DOHH2 (cell line): Measurements from ENCODE around the gene SDCBP2.

Source experiments
- H3F3A ChIP-seq: fragments of 200-600 bp; sonication (generic), shearing (Covaris generic); 2 replicates; pipeline ENCODE4 v1.6.0; 2016; ENCODE audit warnings: antibody characterized with exemption, mild to moderate bottlenecking; ENCODE audit not compliant: control insufficient read depth, insufficient read depth
- H3K27ac ChIP-seq: fragments of 200-600 bp; sonication (generic); 2 replicates; pipeline ENCODE4 v1.5.1; 2014; ENCODE audit warnings: low read depth, mild to moderate bottlenecking, low read length, moderate library complexity
- H3K27me3 ChIP-seq: fragments of 200-600 bp; sonication (generic); 2 replicates; pipeline ENCODE4 v1.6.1; 2014; ENCODE audit warnings: mild to moderate bottlenecking, low read length, mixed read lengths; ENCODE audit not compliant: control insufficient read depth
- H3K36me3 ChIP-seq: fragments of 200-600 bp; sonication (generic); 2 replicates; pipeline ENCODE4 v1.6.1; 2014; ENCODE audit warnings: mild to moderate bottlenecking, low read length, moderate library complexity, mixed read lengths; ENCODE audit not compliant: control insufficient read depth
- H3K4me1 ChIP-seq: fragments of 200-600 bp; sonication (generic); 2 replicates; pipeline ENCODE4 v1.6.1; 2014; ENCODE audit warnings: mild to moderate bottlenecking, low read length, mixed read lengths; ENCODE audit not compliant: control insufficient read depth
- H3K4me2 ChIP-seq: fragments of 200-600 bp; sonication (generic); 2 replicates; pipeline ENCODE4 v1.6.0; 2014; ENCODE audit warnings: mild to moderate bottlenecking, low read length, moderate library complexity
- H3K4me3 ChIP-seq: fragments of 200-600 bp; sonication (generic); 2 replicates; pipeline ENCODE4 v1.5.1; 2014; ENCODE audit warnings: mild to moderate bottlenecking, low read length, mixed read lengths
- H3K79me2 ChIP-seq: fragments of 200-600 bp; sonication (generic); 2 replicates; pipeline ENCODE4 v1.6.1; 2014; ENCODE audit warnings: mild to moderate bottlenecking, low read length, mixed read lengths; ENCODE audit not compliant: control insufficient read depth
- H3K9me2 ChIP-seq: fragments of 200-600 bp; sonication (generic); replicated peaks from 2 replicates; pipeline ENCODE4 v1.6.1; 2014; ENCODE audit warnings: mild to moderate bottlenecking, low read length, mixed read lengths; ENCODE audit not compliant: control insufficient read depth
- H3K9me3 ChIP-seq: fragments of 200-600 bp; sonication (generic); 2 replicates; pipeline ENCODE4 v1.6.1; 2014; ENCODE audit warnings: antibody characterized with exemption, low read length, mixed read lengths; ENCODE audit not compliant: control insufficient read depth, insufficient read depth
- H4K20me1 ChIP-seq: fragments of 200-600 bp; sonication (generic); 2 replicates; pipeline ENCODE4 v1.6.0; 2014; ENCODE audit warnings: low read depth, mild to moderate bottlenecking, antibody characterized with exemption, low read length, moderate library complexity; ENCODE audit not compliant: control insufficient read depth, insufficient read depth
- CTCF ChIP-seq: fragments of 200-600 bp; sonication (generic); IDR thresholded peaks from one replicate; pipeline ENCODE4 v1.5.1; 2014; ENCODE audit warnings: antibody characterized with exemption, mild to moderate bottlenecking, low read depth, low read length; ENCODE audit not compliant: poor library complexity, severe bottlenecking
- EZH2phosphoT487 ChIP-seq: fragments of 200-600 bp; sonication (generic); IDR thresholded peaks from 2 replicates; pipeline ENCODE4 v1.6.1; 2017; ENCODE audit warnings: borderline replicate concordance, mild to moderate bottlenecking, antibody characterized with exemption, low read length, moderate library complexity, mixed read lengths

Gene SDCBP2

GRCh38 chr20:1320902-1321653, 7.9 kb downstream of the SDCBP2 start:
- H3K79me2 ChIP-seq: peaks cover 9% of the 10 kb centered on the region
- H3K27me3 ChIP-seq: peaks cover 15% of the 10 kb centered on the region
- H3K9me3 ChIP-seq: no peaks in the 10 kb centered on the region
- peaks cover 3% of the 10 kb centered on the region; the same call in 1 of the 2 replicates for H3K36me3 ChIP-seq
- H4K20me1 ChIP-seq: no peaks in the 10 kb centered on the region; the same call in 1 of the 2 replicates
- no peak overlapping the region for H3K4me3 ChIP-seq
- no peaks in the 10 kb centered on the region for H3K9me2 ChIP-seq
- H3K4me1 ChIP-seq: peaks cover 11% of the 10 kb centered on the region
- H3F3A ChIP-seq: no peaks in the 10 kb centered on the region
- no peak overlapping the region for H3K27ac ChIP-seq
- H3K4me2 ChIP-seq: no peak overlapping the region
- no peak for TF ChIP-seq CTCF
- TF ChIP-seq EZH2phosphoT487: no peak

- peaks cover 9% of the 10 kb centered on the region for H3K4me1 ChIP-seq
- no peaks in the 10 kb centered on the region for H4K20me1 ChIP-seq
- H3K4me3 ChIP-seq: no peak overlapping the region
- no peaks in the 10 kb centered on the region for H3K79me2 ChIP-seq
- peaks cover 18% of the 10 kb centered on the region for H3K27me3 ChIP-seq
- H3K9me3 ChIP-seq: no peaks in the 10 kb centered on the region
- no peak overlapping the region for H3K27ac ChIP-seq
- H3K9me2 ChIP-seq: no peaks in the 10 kb centered on the region
- H3K36me3 ChIP-seq: no peaks in the 10 kb centered on the region
- no peak for TF ChIP-seq CTCF
- no peak for TF ChIP-seq EZH2phosphoT487
- H3F3A ChIP-seq: no peaks in the 10 kb centered on the region
- H3K4me2 ChIP-seq: no peak overlapping the region
These were observed 8.9 kb downstream of the SDCBP2 start for GRCh38 chr20:1320016-1320415.

GRCh38 chr20:1319462-1319861, 9.5 kb downstream of the SDCBP2 start:
- Histone ChIP-seq H3K36me3 (no peaks in the 10 kb centered on the region), H3K9me2 (no peaks in the 10 kb centered on the region), H3K4me1 (peaks cover 3% of the 10 kb centered on the region), H3K27ac (no peak overlapping the region), H3F3A (no peaks in the 10 kb centered on the region), H3K4me3 (no peak overlapping the region), H3K27me3 (peaks cover 18% of the 10 kb centered on the region), H3K9me3 (no peaks in the 10 kb centered on the region), H4K20me1 (no peaks in the 10 kb centered on the region), H3K79me2 (no peaks in the 10 kb centered on the region), H3K4me2 (no peak overlapping the region)
- TF ChIP-seq EZH2phosphoT487 (no peak), CTCF (no peak)
